Lung microvascular endothelial cell (primary cell): ENCODE data around the gene GALR1. TPM values are rescaled to one million over a fixed set of nuclear protein-coding genes. Genes with fewer than 3 reads are reported as not detected.
"Not testable (repeated sequence)": the region's sequence is repeated elsewhere in the genome, so short reads cannot be mapped to it uniquely, and the experiment has no call there.

Source experiments
- DNase-seq, 2 donors: peaks; one replicate each; pipeline versions ENCODE4 v3.0.0 to v3.0.0-alpha.2; 2010; ENCODE audit warnings: low read depth in 2 of 2
- total RNA-seq: library from RNA; depleted of rRNA; stranded (reverse); fragments of >200 nt; gene quantifications from 2 replicates; pipeline ENCODE4 v1.2.1, GENCODE V29; 2014

Gene GALR1
- total RNA-seq, 1 donor from 2014 or later: not detected

- DNase-seq: no peak
Observed at GRCh38 chr18:77250926-77251729, 1.5 kb downstream of the GALR1 start.

DNA sequence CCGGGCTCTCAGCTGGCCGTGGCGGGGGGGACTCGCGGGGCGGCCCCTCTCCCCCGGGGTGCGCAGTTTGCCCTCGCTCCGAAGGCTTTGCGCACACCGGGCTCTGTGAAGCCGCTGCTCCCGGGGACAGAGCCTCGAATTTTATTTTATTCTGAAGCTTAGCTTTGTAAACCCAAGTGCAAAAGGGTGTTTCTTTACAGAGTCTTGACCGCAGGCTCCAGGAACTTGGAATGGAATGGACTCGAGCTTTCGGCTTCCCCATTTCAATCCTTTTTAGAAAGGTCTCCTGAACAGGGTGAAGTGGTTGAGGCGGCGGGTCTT is 2.0 kb downstream of the GALR1 start:
- no peak for DNase-seq

GRCh38 chr18:77254711-77255405 is 5.2 kb downstream of the GALR1 start:
- DNase-seq: no peak

- DNase-seq: no peak
Observed at GRCh38 chr18:77255426-77256105, 5.9 kb downstream of the GALR1 start.

- no peak for DNase-seq
Observed at GRCh38 chr18:77262643-77263465, 13.2 kb downstream of the GALR1 start.

DNA sequence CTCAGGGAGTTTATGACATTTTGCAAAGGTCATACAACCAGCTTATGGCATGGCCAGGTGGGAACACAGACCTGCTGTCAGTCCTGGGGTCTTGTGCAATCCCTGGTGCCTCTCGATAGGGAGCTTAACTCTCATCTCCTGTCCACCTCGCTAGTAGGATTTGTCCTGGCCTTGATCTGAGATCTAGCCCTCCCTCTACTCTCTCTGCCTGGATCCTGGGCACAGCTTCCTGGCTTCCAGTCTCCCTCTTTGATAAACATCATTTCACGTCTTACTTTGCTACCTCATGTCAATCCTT is 13.8 kb downstream of the GALR1 start:
- no peak for DNase-seq

- no peak for DNase-seq
Observed at GRCh38 chr18:77267969-77268368, 18.3 kb downstream of the GALR1 start.

GRCh38 chr18:77268456-77268855 is 18.8 kb downstream of the GALR1 start:
- DNase-seq: no peak

DNA sequence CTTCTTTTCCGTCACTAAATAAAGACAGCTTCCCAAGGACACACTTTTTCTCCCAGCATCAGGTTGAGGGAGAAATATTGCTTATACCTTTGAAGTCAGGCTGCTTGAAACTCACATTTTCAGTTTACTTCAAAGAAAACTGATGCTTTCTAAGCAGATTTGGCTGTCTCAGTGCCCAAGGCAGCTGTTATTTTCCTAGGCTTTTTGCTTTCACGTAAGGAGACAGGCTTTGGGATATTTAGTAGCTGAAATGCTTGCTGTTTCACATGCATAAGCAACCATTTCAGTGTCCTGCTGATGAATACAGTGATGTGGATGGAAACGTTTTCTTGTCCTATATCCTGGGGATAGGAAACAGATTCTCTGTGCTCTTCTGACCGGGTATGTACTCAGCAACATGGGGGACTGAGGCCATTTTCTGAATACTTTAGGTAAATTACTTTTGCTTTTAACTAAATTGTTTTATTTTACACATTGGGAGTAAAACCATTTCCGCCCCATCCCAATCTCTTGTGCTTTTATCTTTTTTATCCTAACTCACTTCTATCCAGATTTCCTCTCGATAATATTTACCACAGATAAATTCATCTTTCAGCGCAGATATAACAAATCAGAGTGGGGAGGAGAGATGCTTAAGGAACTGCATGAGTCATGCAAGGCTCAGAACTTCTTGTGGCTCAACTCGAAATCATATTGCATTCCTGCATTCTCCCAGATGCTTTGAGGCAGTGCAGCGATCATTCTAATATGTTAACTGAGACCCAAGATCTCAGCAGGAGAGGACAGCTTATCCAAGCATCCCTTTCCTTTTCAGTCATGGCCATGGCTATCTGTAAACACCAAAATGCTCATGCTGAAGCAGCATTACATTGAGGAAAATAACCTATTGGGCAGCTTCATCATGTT is 22.2 kb downstream of the GALR1 start:
- no peak for DNase-seq

GRCh38 chr18:77290841-77291240 is 41.2 kb downstream of the GALR1 start:
- not testable (repeated sequence) for DNase-seq

DNA sequence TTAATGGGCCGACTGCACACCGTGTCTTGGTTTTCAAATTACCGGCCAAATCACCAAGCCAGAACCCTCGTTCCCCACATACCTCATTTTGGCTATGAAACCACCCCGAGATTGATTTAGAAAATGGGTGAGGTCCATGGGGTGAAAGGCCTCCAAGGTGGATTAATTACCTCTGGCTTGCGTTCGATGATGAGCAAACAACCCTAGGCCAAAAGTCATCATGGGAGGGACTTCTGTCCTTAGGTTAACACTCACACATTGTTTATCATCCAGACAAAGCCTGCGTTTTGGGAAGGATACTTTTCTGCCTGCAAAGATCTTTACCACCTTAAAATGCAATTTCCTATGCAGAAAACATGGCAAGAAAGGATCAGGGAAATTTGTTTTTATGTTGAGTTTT is 48.5 kb downstream of the GALR1 start:
- DNase-seq: no peak

DNA sequence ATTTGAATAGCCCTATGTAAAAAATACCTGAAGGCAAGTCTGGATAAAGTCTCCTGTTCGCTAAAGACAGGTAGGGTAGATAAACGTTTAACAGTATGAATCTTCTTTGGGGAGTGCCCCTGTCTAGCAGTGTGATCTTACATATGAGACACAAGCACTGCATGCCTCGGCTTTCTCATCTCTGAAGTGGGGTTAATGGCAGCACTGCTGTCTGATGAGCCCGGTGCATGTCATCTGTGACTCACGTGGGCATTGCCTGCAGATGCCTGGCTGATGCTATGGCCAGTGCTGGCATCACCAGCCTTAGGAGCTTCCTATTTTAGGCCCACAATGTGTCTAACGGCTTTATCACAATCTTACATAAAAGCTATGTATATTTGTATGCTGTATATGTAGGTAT is 50.1 kb downstream of the GALR1 start:
- DNase-seq: no peak

- DNase-seq: no peak
Observed at GRCh38 chr18:77300579-77300978, 50.9 kb downstream of the GALR1 start.

GRCh38 chr18:77304268-77304667 is 54.6 kb downstream of the GALR1 start:
- no peak for DNase-seq

DNA sequence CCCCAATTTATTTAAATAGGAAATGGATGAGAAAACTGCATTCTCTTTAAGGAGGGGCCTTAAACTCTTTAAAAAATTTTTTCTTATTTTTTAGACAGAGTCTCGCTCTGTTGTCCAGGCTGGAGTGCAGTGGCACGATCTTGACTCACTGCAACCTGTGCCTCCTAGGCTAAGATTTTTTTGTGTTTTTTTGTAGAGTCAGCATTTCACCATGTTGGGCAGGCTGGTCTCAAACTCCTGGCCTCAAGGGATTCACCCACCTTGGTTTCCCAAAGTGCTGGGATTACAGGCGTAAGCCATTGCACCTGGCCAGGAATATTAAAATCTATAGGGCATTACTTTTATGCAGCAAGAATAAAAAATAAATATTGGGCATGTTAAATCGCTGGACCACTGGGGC is 56.0 kb downstream of the GALR1 start:
- DNase-seq: no peak

GRCh38 chr18:77308216-77308615 is 58.6 kb downstream of the GALR1 start:
- no peak for DNase-seq

DNA sequence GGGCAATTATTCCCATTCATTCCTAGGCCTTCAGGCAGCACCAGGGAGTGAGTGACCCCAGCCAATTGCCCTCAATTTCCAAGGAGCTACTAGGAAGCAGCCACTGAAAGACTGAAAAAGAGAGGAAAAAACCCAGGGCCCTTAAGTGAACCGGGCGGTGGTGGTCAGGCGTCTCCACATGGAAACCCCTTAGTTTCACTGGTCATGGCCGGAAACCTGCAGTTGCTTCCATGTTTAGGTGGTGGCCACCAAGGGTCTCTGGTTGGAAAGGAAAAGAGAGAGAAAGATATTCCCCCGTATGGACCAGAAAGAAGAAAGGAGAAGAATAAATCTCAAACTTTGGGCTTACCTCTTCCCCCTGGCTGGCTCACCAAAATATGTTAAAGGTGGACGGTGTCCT is 64.9 kb downstream of the GALR1 start:
- no peak for DNase-seq

GRCh38 chr18:77314952-77315351 is 65.3 kb downstream of the GALR1 start:
- DNase-seq: no peak

GRCh38 chr18:77316008-77316407 is 66.4 kb downstream of the GALR1 start:
- no peak for DNase-seq

DNA sequence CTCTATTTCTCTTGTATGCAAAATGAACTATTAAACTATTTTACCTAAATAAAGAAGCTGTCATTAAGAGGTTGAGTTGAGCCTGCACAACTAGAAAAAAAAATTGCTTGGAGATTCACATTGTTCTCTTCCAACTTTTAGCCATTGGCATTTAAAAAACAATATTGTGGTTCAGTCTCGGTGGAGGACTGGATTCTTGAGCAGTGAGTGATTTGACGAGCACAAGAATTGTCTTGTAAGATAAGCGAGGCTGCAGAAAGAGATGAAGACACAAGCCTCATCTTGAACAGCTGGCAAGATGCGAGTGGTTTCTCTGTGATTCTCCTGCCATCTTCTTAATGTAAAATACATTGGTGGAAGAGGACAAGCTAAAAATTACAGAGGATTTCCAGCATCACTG is 67.0 kb downstream of the GALR1 start:
- no peak for DNase-seq

DNA sequence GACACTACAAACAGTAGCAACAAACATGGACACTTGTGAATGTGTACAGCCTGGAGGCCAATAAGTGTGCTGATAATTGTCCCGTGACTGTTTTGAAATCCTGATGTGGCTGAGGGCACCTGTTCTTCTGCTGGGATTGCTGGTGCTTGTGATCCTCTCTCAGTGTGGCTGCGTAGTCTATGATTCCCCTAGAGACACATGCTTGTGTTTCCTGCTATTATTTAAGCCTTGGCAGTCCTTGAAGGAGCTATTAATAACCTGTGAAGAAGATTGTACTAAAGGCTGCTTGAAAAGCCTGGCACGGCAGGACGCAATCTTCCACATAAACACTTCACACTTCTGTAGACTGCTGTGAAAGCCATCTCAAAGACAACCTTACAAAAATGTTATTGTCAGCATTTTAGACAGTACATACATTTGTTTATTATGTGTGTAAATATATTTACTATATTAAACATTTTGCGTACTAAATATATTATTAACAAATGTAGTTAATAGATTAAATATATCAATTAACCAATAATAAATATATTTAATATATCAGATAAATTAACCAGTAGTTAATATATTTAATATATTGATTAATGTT is 71.4 kb downstream of the GALR1 start:
- no peak for DNase-seq
